Endodermal cell (in vitro differentiated cells): ENCODE data around the gene ORAI2. TPM values are rescaled to one million over a fixed set of nuclear protein-coding genes. Genes with fewer than 3 reads are reported as not detected.
A peak's percentile ranks its signal among the peaks of the same experiment; 100 is the strongest.

Source experiments
- DNase-seq: peaks from one replicate; pipeline ENCODE4 v3.0.0-alpha.2; 2017
- H3K27ac ChIP-seq: 2 replicates; pipeline ENCODE4 v1.5.1; 2013; ENCODE audit warnings: mild to moderate bottlenecking, low read depth, low read length, moderate library complexity
- H3K27me3 ChIP-seq: 2 replicates; pipeline ENCODE4 v1.6.1; 2013; ENCODE audit warnings: mild to moderate bottlenecking, low read length, moderate library complexity; ENCODE audit not compliant: insufficient read depth, control insufficient read depth, poor library complexity, severe bottlenecking
- H3K36me3 ChIP-seq: 2 replicates; pipeline ENCODE4 v1.7.0; 2013; ENCODE audit warnings: mild to moderate bottlenecking, low read length, moderate library complexity; ENCODE audit not compliant: control insufficient read depth, insufficient read depth
- H3K4me1 ChIP-seq: one replicate; pipeline ENCODE4 v1.7.0; 2013; ENCODE audit warnings: low read length; ENCODE audit not compliant: control insufficient read depth, insufficient read depth
- H3K4me3 ChIP-seq: 2 replicates; pipeline ENCODE4 v1.5.1; 2013; ENCODE audit warnings: mild to moderate bottlenecking, low read length, moderate library complexity
- H3K9ac ChIP-seq: 2 replicates; pipeline ENCODE4 v1.6.1; 2013; ENCODE audit warnings: mild to moderate bottlenecking, low read length, moderate library complexity; ENCODE audit not compliant: poor library complexity, severe bottlenecking; ENCODE audit errors: extremely low read depth
- H3K9me3 ChIP-seq: 2 replicates; pipeline ENCODE4 v1.6.1; 2013; ENCODE audit warnings: mild to moderate bottlenecking, low read length, moderate library complexity; ENCODE audit not compliant: control insufficient read depth
- H3K27ac Mint-ChIP-seq: 2 replicates; pipeline ENCODE4 v1.8.0; 2020; ENCODE audit warnings: mixed read lengths
- H3K27me3 Mint-ChIP-seq: 2 replicates; pipeline ENCODE4 v1.8.0; 2021; ENCODE audit warnings: mild to moderate bottlenecking, mixed read lengths; ENCODE audit not compliant: insufficient read depth
- H3K36me3 Mint-ChIP-seq: 2 replicates; pipeline ENCODE4 v1.8.0; 2020; ENCODE audit warnings: low read depth, mixed read lengths
- H3K4me1 Mint-ChIP-seq: 2 replicates; pipeline ENCODE4 v1.8.0; 2020; ENCODE audit warnings: mixed read lengths
- H3K4me3 Mint-ChIP-seq: 2 replicates; pipeline ENCODE4 v1.8.0; 2020; ENCODE audit warnings: mild to moderate bottlenecking, moderate library complexity, mixed read lengths
- H3K9me3 Mint-ChIP-seq: 2 replicates; pipeline ENCODE4 v1.8.0; 2020; ENCODE audit warnings: mild to moderate bottlenecking, mixed read lengths
- WGBS, 2 experiments: methylation state at CpG; one replicate each; pipeline versions ENCODE4 v1.1.5 to v1.1.7; 2013; ENCODE audit warnings: missing lambda C conversion rate in 2 of 2, mixed read lengths in 1 of 2; ENCODE audit not compliant: insufficient coverage in 1 of 2, insufficient read length in 1 of 2; 5-methylcytosine and 5-hydroxymethylcytosine counted together
- total RNA-seq, 2 donors: library from RNA; stranded (reverse); fragmentation: NEBNext Ultra II Directional in 1 of 2; extraction: Animal tissue kit (Norgen Biotek cat#: 25700) in 1 of 2; gene quantifications; 2 replicates in 1 of 2; 3 replicates in 1 of 2; pipeline ENCODE4 v1.2.1, GENCODE V29; 2021
- TF ChIP-seq, protein P1 (sequence below): fragments of 200-600 bp; sonication (generic); conservative IDR thresholded peaks from 2 replicates; pipeline ENCODE4 v1.5.0; 2021; ENCODE audit warnings: antibody characterized with exemption, mild to moderate bottlenecking

ORAI2 gene
- total RNA-seq, 2 donors from 2014 or later = 24.3 to 26.1 TPM

DNA sequence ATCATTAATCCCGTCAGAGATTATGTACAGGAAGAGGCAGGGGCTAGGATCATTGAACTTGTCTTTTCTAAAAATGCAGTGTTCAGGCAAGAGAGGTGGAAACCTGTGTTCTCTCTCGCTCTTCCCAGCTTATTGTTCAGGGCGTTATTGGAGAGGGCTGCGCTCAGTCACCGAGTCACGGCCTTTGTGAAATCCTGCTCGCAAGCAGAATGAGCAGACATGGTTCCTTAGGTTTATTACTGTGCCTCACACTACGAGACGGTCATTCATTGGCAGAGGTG lies 37.8 kb upstream of the ORAI2 start:
- H3K36me3 Mint-ChIP-seq = peaks cover 38% of the 10 kb centered on the region

DNA sequence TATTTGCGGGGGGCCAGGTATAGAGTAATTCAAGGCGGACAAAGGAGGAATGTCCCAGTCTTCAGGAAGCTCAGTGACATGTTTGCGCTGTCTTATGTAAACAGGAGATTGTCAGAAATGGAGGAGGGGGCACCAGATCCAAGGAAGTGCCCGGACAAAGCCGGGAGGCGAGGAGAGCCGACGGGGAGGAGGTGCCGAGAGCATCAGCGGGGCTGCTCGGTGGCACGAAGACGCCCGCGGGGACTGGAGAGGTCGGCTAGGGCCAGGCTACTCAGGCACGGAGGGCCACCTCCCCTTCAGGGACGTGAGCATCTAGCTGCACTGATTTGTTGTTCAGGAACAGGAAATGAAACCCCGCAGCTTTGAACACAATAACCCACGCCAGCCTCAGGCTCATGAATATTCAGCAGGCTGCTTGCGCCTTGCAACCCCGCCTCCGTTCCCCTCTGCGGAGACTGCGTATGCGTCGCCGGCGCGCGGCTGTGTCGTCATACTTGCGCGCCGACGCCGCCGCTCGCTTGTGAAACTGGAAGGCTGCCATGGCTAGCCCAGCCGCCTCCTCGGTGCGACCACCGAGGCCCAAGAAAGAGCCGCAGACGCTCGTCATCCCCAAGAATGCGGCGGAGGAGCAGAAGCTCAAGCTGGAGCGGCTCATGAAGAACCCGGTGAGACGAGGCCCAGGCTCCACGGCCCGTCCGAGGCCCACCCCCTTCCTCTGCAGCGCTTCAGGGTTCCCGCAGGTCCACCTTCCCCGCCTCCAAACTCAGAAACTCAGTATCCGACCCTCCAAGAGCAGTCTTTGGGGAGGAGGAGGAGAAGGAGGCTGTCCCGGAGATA lies 37.3 kb upstream of the ORAI2 start, which contains the start of gene PRKRIP1:
Gene PRKRIP1 (plus strand): TSS at position 491 of the 837 bp plus-strand sequence. CDS start 49 bp downstream, at position 540.
- Histone ChIP-seq H3K4me3 (peak within 1 kb of the TSS; percentile 94), H3K27ac (peak within 1 kb of the TSS; percentile 98), H3K27me3 (no peaks in the 10 kb centered on the region), H3K9me3 (no peaks in the 10 kb centered on the region), H3K4me1 (no peaks in the 10 kb centered on the region), H3K36me3 (peaks cover 50% of the 10 kb centered on the region), H3K9ac (peak within 1 kb of the TSS; percentile 97)
- Mint-ChIP-seq H3K27me3 (no peaks in the 10 kb centered on the region), H3K36me3 (peaks cover 42% of the 10 kb centered on the region), H3K9me3 (no peaks in the 10 kb centered on the region), H3K27ac (peak within 1 kb of the TSS; percentile 98), H3K4me1 (peaks cover 7% of the 10 kb centered on the region), H3K4me3 (peak within 1 kb of the TSS; percentile 97)
- WGBS, 2 experiments = 0% methylated on average over 28 to 57 of the region's 59 CpGs
- TF ChIP-seq, protein P1, sequence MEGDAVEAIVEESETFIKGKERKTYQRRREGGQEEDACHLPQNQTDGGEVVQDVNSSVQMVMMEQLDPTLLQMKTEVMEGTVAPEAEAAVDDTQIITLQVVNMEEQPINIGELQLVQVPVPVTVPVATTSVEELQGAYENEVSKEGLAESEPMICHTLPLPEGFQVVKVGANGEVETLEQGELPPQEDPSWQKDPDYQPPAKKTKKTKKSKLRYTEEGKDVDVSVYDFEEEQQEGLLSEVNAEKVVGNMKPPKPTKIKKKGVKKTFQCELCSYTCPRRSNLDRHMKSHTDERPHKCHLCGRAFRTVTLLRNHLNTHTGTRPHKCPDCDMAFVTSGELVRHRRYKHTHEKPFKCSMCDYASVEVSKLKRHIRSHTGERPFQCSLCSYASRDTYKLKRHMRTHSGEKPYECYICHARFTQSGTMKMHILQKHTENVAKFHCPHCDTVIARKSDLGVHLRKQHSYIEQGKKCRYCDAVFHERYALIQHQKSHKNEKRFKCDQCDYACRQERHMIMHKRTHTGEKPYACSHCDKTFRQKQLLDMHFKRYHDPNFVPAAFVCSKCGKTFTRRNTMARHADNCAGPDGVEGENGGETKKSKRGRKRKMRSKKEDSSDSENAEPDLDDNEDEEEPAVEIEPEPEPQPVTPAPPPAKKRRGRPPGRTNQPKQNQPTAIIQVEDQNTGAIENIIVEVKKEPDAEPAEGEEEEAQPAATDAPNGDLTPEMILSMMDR = no peak
- DNase-seq = peak; percentile 98

More for the DNA sequence above, 37.8 kb upstream of the ORAI2 start:
- DNase-seq = no peak
- H3K4me1 Mint-ChIP-seq = peaks cover 7% of the 10 kb centered on the region
- H3K27ac ChIP-seq = peak overlapping the region; percentile 98
- peak overlapping the region; percentile 94 for H3K4me3 ChIP-seq
- H3K36me3 ChIP-seq = peaks cover 44% of the 10 kb centered on the region
- peak overlapping the region; percentile 98 for H3K27ac Mint-ChIP-seq
- no peaks in the 10 kb centered on the region for H3K9me3 Mint-ChIP-seq
- no peaks in the 10 kb centered on the region for H3K9me3 ChIP-seq
- no peaks in the 10 kb centered on the region for H3K27me3 Mint-ChIP-seq
- WGBS, 2 experiments = 15 to 18% methylated on average over 8 to 9 of the region's 9 CpGs
- peak overlapping the region; percentile 97 for H3K9ac ChIP-seq
- TF ChIP-seq, protein P1 = no peak
- no peaks in the 10 kb centered on the region for H3K27me3 ChIP-seq
- peak overlapping the region; percentile 97 for H3K4me3 Mint-ChIP-seq
- no peaks in the 10 kb centered on the region for H3K4me1 ChIP-seq

DNA sequence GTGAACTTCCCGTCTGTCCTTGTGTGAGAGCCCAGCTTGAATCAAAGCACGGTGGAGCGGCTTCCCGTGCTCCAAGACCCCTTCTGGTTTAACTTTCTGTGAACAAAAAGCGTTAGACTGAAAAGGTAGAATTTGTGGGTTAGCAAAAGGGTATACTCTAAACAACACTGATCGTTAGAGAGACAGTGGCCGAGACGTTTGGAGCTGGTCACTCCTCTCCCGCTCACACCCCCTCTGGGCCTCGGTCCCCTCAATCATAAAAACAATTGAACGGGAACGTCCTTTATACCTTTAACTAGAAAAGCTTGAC lies 36.7 kb upstream of the ORAI2 start:
- TF ChIP-seq, protein P1 = no peak

More for the DNA sequence above, 36.7 kb upstream of the ORAI2 start:
- peak overlapping the region; percentile 97 for H3K9ac ChIP-seq
- H3K27me3 ChIP-seq = no peaks in the 10 kb centered on the region
- 0% methylated on average over 4 to 12 of the region's 12 CpGs for whole genome bisulfite sequencing, 2 experiments
- H3K36me3 ChIP-seq = peaks cover 52% of the 10 kb centered on the region
- no peaks in the 10 kb centered on the region for H3K9me3 ChIP-seq
- no peaks in the 10 kb centered on the region for H3K4me1 ChIP-seq
- Mint-ChIP-seq H3K27ac (peak overlapping the region; percentile 98), H3K36me3 (peaks cover 43% of the 10 kb centered on the region), H3K4me1 (peaks cover 7% of the 10 kb centered on the region), H3K9me3 (no peaks in the 10 kb centered on the region), H3K27me3 (no peaks in the 10 kb centered on the region), H3K4me3 (peak overlapping the region; percentile 97)
- peak overlapping the region; percentile 94 for H3K4me3 ChIP-seq
- peak overlapping the region; percentile 74 for H3K27ac ChIP-seq
- no peak for DNase-seq
